HepG2 (cell line): ENCODE measurements around the gene OPRL1. TPM values are rescaled to one million over a fixed set of nuclear protein-coding genes. Genes with fewer than 3 reads are reported as not detected.
A peak's percentile ranks its signal among the peaks of the same experiment; 100 is the strongest.

Experiments used
- CBX1 ChIP-seq: IDR thresholded peaks from one replicate; pipeline ENCODE4 v1.6.1; 2016; ENCODE audit warnings: antibody characterized with exemption, low read depth
- CBX5 ChIP-seq: sonication (generic); formaldehyde crosslinking; IDR thresholded peaks from 2 replicates; pipeline ENCODE4 v1.4.0; 2020; ENCODE audit warnings: missing genetic modification reagents, borderline replicate concordance
- DMTF1 ChIP-seq: sonication (generic); formaldehyde crosslinking; IDR thresholded peaks from 2 replicates; pipeline ENCODE4 v1.4.0; 2020; ENCODE audit warnings: mild to moderate bottlenecking, missing genetic modification reagents
- ELF4 ChIP-seq: sonication (generic); formaldehyde crosslinking; IDR thresholded peaks from 2 replicates; pipeline ENCODE4 v1.5.0; 2020; ENCODE audit warnings: missing genetic modification reagents, mild to moderate bottlenecking, moderate library complexity, borderline replicate concordance
- FOXO4 ChIP-seq: sonication (generic); formaldehyde crosslinking; conservative IDR thresholded peaks from 2 replicates; pipeline ENCODE4 v1.8.1; 2023; ENCODE audit warnings: missing genetic modification reagents
- ISL2 ChIP-seq: sonication (generic); formaldehyde crosslinking; IDR thresholded peaks from 2 replicates; pipeline ENCODE4 v1.5.0; 2020; ENCODE audit warnings: missing genetic modification reagents
- KMT2B ChIP-seq: IDR thresholded peaks from 2 replicates; pipeline ENCODE4 v1.6.1; 2016; ENCODE audit warnings: missing genetic modification reagents, missing compliant biosample characterization
- NFE2L1 ChIP-seq: sonication (generic); formaldehyde crosslinking; IDR thresholded peaks from 2 replicates; pipeline ENCODE4 v1.4.0; 2020; ENCODE audit warnings: missing genetic modification reagents, mild to moderate bottlenecking, borderline replicate concordance
- NFKBIZ ChIP-seq: IDR thresholded peaks from 2 replicates; pipeline ENCODE4 v1.6.1; 2018; ENCODE audit warnings: missing genetic modification reagents, missing compliant biosample characterization
- NR1H2 ChIP-seq: sonication (generic); formaldehyde crosslinking; IDR thresholded peaks from 2 replicates; pipeline ENCODE4 v1.8.1; 2022; ENCODE audit warnings: low read depth, missing genetic modification reagents, borderline replicate concordance
- PATZ1 ChIP-seq: sonication (generic); formaldehyde crosslinking; IDR thresholded peaks from 2 replicates; pipeline ENCODE4 v1.4.0; 2020; ENCODE audit warnings: missing genetic modification reagents
- PAXIP1 ChIP-seq: sonication (generic); formaldehyde crosslinking; conservative IDR thresholded peaks from 2 replicates; pipeline ENCODE4 v1.4.0; 2020; ENCODE audit warnings: mild to moderate bottlenecking, missing genetic modification reagents, moderate library complexity
- ZBTB14 ChIP-seq: sonication (generic); formaldehyde crosslinking; IDR thresholded peaks from 2 replicates; pipeline ENCODE4 v1.4.0; 2020; ENCODE audit warnings: missing genetic modification reagents
- ZNF337 ChIP-seq: sonication (generic); formaldehyde crosslinking; IDR thresholded peaks from 2 replicates; pipeline ENCODE4 v1.5.1; 2020; ENCODE audit warnings: missing genetic modification reagents, low read depth, mild to moderate bottlenecking, borderline replicate concordance
- ZNF513 ChIP-seq: sonication (generic); formaldehyde crosslinking; conservative IDR thresholded peaks from 2 replicates; pipeline ENCODE4 v1.5.0; 2020; ENCODE audit warnings: missing genetic modification reagents
- ZNF776 ChIP-seq: sonication (generic); formaldehyde crosslinking; IDR thresholded peaks from 2 replicates; pipeline ENCODE4 v1.4.0; 2020; ENCODE audit warnings: mild to moderate bottlenecking, missing genetic modification reagents
- polyA plus RNA-seq, 8 experiments: library from polyadenylated mRNA; depleted of rRNA in 3 of 8; stranded (reverse) in 7 of 8; unstranded in 1 of 8; fragments of >200 nt; fragmentation: Illumina TruSeq in 4 of 8; extraction: Trizol in 4 of 8; gene quantifications; 2 replicates each; pipeline versions ENCODE4 v1.2.1 to v1.2.3, GENCODE V29; 2011 to 2016; ENCODE audit warnings: low read depth in 4 of 8, missing spikeins in 1 of 8, mixed read lengths in 1 of 8; ENCODE audit not compliant: insufficient read depth in 1 of 8
- total RNA-seq, 5 experiments: library from RNA; depleted of rRNA; stranded (reverse); fragments of >200 nt; fragmentation: Illumina TruSeq; extraction: Trizol; gene quantifications; 2 replicates each; pipeline ENCODE4 v1.2.3, GENCODE V29; 2016; ENCODE audit warnings: low read depth in 1 of 5

The OPRL1 gene
- total and polyA plus RNA-seq, 2 of the 13 experiments (the other 11 are each of a cell fraction or from before 2014, with no cell fraction given): 0.35 to 0.71 TPM

GRCh38 chr20:64042054-64042781 lies 37.7 kb upstream of the OPRL1 start (continued):
- TF ChIP-seq ZNF513: no peak
- TF ChIP-seq ZNF337 (CRISPR knock-in tag): no peak
- TF ChIP-seq PAXIP1 (CRISPR knock-in tag): peak; percentile 56; the same call in 1 of the 2 replicates
- no peak for TF ChIP-seq DMTF1 (CRISPR knock-in tag)
- TF ChIP-seq NR1H2 (CRISPR knock-in tag): 0 out of 2 replicates have a peak, but pooled peaks have one; percentile 48
- TF ChIP-seq ZBTB14: no peak
- peak; percentile 90 for TF ChIP-seq PATZ1 (CRISPR knock-in tag)
- TF ChIP-seq NFKBIZ (CRISPR knock-in tag): no peak; the same call in 1 of the 2 replicates
- TF ChIP-seq CBX5: no peak
- TF ChIP-seq ISL2: peak; percentile 44; the same call in 1 of the 2 replicates
- no peak for TF ChIP-seq NFE2L1 (CRISPR knock-in tag)
- peak; percentile 74; the same call in 1 of the 2 replicates for TF ChIP-seq ZNF776 (CRISPR knock-in tag)
- TF ChIP-seq FOXO4 (CRISPR knock-in tag): no peak
- TF ChIP-seq ELF4 (CRISPR knock-in tag): peak; percentile 78
- TF ChIP-seq CBX1: no peak
- peak; percentile 58; the same call in 1 of the 2 replicates for TF ChIP-seq KMT2B (CRISPR knock-in tag)
